ENCODE results near the gene NAPG.
"Not testable (repeated sequence)": the region's sequence is repeated elsewhere in the genome, so short reads cannot be mapped to it uniquely, and the experiment has no call there.

The NAPG gene

GRCh38 chr18:10514601-10515000, 11.2 kb upstream of the NAPG start:
- DNase-seq (ENCODE audit: low read depth) = no peak

GRCh38 chr18:10515456-10515855, 10.4 kb upstream of the NAPG start:
- DNase-seq (ENCODE audit: low read depth) = no peak

- no peak for DNase-seq (ENCODE audit: low read depth)
These were observed 9.7 kb upstream of the NAPG start for GRCh38 chr18:10516078-10516477.

GRCh38 chr18:10518595-10519255, 7.1 kb upstream of the NAPG start:
- no peak for DNase-seq (ENCODE audit: low read depth)

- no peak for DNase-seq (ENCODE audit: low read depth)
These were observed 6.5 kb upstream of the NAPG start for GRCh38 chr18:10519366-10519765.

GRCh38 chr18:10519999-10520935, 5.6 kb upstream of the NAPG start:
- DNase-seq (ENCODE audit: low read depth) = peak; percentile 93

- DNase-seq (ENCODE audit: low read depth) = no peak
These were observed 4.3 kb upstream of the NAPG start for GRCh38 chr18:10521566-10521965.

GRCh38 chr18:10522574-10522973, 3.3 kb upstream of the NAPG start:
- DNase-seq (ENCODE audit: low read depth) = no peak

- no peak for DNase-seq (ENCODE audit: low read depth)
These were observed 2.3 kb upstream of the NAPG start for GRCh38 chr18:10523544-10523943.

- DNase-seq (ENCODE audit: low read depth) = peak; percentile 58
These were observed 1.1 kb upstream of the NAPG start for GRCh38 chr18:10524507-10525370.

- no peak for DNase-seq (ENCODE audit: low read depth)
These were observed 496 bp upstream of the NAPG start for GRCh38 chr18:10525371-10525691.

- DNase-seq (ENCODE audit: low read depth) = no peak
These were observed 728 bp downstream of the NAPG start for GRCh38 chr18:10526561-10526949.

- no peak for DNase-seq (ENCODE audit: low read depth)
These were observed 2.6 kb downstream of the NAPG start for GRCh38 chr18:10528439-10528838.

- DNase-seq (ENCODE audit: low read depth) = no peak
These were observed 4.2 kb downstream of the NAPG start for GRCh38 chr18:10530002-10530401.

GRCh38 chr18:10530852-10531251, 5.0 kb downstream of the NAPG start:
- DNase-seq (ENCODE audit: low read depth) = no peak

GRCh38 chr18:10533111-10533510, 7.3 kb downstream of the NAPG start:
- no peak for DNase-seq (ENCODE audit: low read depth)

- DNase-seq (ENCODE audit: low read depth) = no peak
These were observed 10.5 kb downstream of the NAPG start for GRCh38 chr18:10536280-10536679.

- no peak for DNase-seq (ENCODE audit: low read depth)
These were observed 11.9 kb downstream of the NAPG start for GRCh38 chr18:10537765-10538164.

GRCh38 chr18:10539124-10539523, 13.3 kb downstream of the NAPG start:
- not testable (repeated sequence) for DNase-seq (ENCODE audit: low read depth)

GRCh38 chr18:10543277-10543676, 17.4 kb downstream of the NAPG start:
- DNase-seq (ENCODE audit: low read depth) = no peak

- no peak for DNase-seq (ENCODE audit: low read depth)
These were observed 18.4 kb downstream of the NAPG start for GRCh38 chr18:10544093-10544748.

All from GM04504 (cell line).